H7 (cell line): Measurements from ENCODE around the gene COA7. TPM values are rescaled to one million over a fixed set of nuclear protein-coding genes. Genes with fewer than 3 reads are reported as not detected.

ENCODE experiments used
- DNase-seq: peaks from one replicate; pipeline ENCODE4 v3.0.0; 2012
- H3K27me3 ChIP-seq: 2 replicates; pipeline ENCODE4 v1.6.0; 2011; ENCODE audit warnings: mild to moderate bottlenecking, low read length; ENCODE audit not compliant: control insufficient read depth, insufficient read depth
- H3K36me3 ChIP-seq: replicated peaks from 2 replicates; pipeline ENCODE4 v1.5.1; 2011; ENCODE audit warnings: low read length; ENCODE audit not compliant: control insufficient read depth, insufficient read depth
- H3K4me3 ChIP-seq: 2 replicates; pipeline ENCODE4 v1.5.1; 2011; ENCODE audit warnings: low read depth, mild to moderate bottlenecking, control low read depth, low read length, moderate library complexity; ENCODE audit not compliant: insufficient read depth
- total RNA-seq: library from RNA; depleted of rRNA; stranded (reverse); fragments of >200 nt; shearing (Covaris generic); gene quantifications from 2 replicates; pipeline ENCODE4 v1.2.3, GENCODE V29; 2014

The COA7 gene
- total RNA-seq, 1 experiment from 2014 or later = 30.0 TPM

DNA sequence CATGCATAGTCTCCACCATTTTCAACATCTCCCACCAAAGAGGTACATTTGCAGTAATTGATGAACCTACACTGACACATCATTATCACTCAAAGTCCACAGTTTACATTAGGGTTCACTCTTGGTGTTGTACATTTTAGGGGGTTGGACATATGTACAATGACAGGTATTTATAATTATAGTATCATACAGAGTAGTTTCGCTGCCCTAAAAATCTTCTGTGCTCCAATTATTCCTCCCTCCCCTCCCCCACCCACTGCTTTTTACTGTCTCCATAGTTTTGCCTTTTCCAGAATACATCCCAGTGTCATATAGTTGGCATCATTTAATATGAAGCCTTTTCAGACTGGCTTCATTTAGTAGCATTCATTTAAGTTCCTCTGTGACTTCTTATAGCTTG is 13.6 kb downstream of the COA7 start:
- no peak overlapping the region for H3K4me3 ChIP-seq
- H3K27me3 ChIP-seq = no peaks in the 10 kb centered on the region
- peaks cover 8% of the 10 kb centered on the region for H3K36me3 ChIP-seq
- DNase-seq = no peak

- DNase-seq = no peak
- no peaks in the 10 kb centered on the region for H3K27me3 ChIP-seq
- peaks cover 8% of the 10 kb centered on the region for H3K36me3 ChIP-seq
- no peak overlapping the region for H3K4me3 ChIP-seq
These were observed 14.7 kb downstream of the COA7 start for GRCh38 chr1:52683367-52683940.

DNA sequence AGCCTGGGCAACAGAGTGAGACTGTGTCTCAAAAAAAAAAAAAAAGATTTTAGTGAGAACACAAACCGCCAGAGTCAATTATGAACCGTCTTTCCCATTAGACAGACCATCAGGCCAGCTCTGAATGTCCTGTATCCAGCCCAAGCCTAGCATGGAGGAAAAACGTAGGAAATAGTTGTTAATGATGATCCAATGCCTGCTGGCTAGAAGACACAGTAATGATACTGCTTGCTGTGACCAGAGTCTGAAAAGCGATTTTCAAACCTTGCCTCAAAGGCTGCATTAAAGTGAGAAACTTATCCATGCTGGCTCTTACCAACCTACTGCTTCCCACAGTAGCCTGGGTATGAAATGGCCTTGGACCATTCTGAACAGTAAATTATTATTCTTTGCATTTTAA is 17.0 kb downstream of the COA7 start:
- no peak overlapping the region for H3K4me3 ChIP-seq
- no peak for DNase-seq
- H3K36me3 ChIP-seq = no peaks in the 10 kb centered on the region
- no peaks in the 10 kb centered on the region for H3K27me3 ChIP-seq

DNA sequence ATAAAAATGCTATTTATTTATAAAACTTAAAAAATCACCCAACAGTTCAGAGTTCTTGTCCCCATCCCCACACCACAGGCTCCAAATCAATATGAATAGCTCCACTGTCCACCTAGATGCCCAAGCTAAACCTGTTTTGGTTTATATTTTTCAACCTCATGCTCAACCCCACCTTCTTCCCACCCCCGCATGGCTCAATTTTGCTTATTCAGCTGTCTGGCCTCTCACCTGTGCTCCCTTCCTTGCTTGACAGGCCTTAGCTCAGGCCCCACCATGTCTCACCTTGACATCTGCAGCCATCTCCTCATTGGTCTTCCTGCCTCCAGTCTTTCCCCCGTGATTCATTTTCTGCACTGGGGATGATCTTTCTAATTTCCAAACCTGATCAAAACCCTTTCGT is 17.8 kb downstream of the COA7 start:
- H3K27me3 ChIP-seq = no peaks in the 10 kb centered on the region
- no peaks in the 10 kb centered on the region for H3K36me3 ChIP-seq
- no peak for DNase-seq
- H3K4me3 ChIP-seq = no peak overlapping the region

- Histone ChIP-seq H3K36me3 (no peaks in the 10 kb centered on the region), H3K27me3 (no peaks in the 10 kb centered on the region), H3K4me3 (no peak overlapping the region)
- no peak for DNase-seq
These were observed 18.6 kb downstream of the COA7 start for GRCh38 chr1:52679498-52679897.

- H3K36me3 ChIP-seq = no peaks in the 10 kb centered on the region
- DNase-seq = no peak
- H3K27me3 ChIP-seq = no peaks in the 10 kb centered on the region
- H3K4me3 ChIP-seq = no peak overlapping the region
These were observed 19.1 kb downstream of the COA7 start for GRCh38 chr1:52679048-52679447.

DNA sequence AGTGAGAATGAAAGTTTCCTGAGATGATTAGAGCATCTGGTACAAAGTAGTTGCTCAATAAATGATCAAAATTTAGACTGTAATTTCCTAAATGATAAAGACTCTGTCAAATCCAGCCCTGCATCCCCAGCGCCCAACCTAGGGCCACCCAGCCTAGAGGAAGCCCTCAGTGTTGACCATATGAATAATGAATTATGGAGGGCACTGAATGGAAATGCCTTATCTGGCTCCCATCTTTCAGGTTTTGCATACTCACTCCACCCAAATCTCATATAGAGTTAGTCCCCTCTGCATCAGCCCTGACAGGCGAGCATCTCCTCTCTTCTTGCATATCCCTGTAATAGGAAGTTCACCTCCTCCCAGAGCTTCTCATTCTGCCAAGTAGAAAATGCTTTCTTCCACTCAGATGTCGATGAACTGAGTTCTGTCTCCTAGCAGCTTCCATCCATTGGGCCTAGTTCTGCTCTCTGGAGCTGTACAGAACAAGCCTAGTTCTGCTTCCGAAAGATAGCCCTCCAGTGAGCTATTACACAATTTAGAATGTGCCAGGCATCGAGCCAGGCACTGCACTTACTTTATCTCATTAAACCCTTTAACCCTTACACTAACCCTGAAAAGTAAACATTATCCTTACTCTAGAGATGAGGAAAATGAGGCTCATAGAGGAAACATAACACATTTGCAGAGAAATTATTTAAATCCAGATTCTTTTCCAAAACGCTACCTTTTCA is 20.9 kb downstream of the COA7 start:
- no peak for DNase-seq
- H3K4me3 ChIP-seq = no peak overlapping the region
- H3K36me3 ChIP-seq = no peaks in the 10 kb centered on the region
- no peaks in the 10 kb centered on the region for H3K27me3 ChIP-seq

GRCh38 chr1:52676249-52676903 is 21.8 kb downstream of the COA7 start:
- Histone ChIP-seq H3K27me3 (no peaks in the 10 kb centered on the region), H3K36me3 (no peaks in the 10 kb centered on the region), H3K4me3 (no peak overlapping the region)
- no peak for DNase-seq

DNA sequence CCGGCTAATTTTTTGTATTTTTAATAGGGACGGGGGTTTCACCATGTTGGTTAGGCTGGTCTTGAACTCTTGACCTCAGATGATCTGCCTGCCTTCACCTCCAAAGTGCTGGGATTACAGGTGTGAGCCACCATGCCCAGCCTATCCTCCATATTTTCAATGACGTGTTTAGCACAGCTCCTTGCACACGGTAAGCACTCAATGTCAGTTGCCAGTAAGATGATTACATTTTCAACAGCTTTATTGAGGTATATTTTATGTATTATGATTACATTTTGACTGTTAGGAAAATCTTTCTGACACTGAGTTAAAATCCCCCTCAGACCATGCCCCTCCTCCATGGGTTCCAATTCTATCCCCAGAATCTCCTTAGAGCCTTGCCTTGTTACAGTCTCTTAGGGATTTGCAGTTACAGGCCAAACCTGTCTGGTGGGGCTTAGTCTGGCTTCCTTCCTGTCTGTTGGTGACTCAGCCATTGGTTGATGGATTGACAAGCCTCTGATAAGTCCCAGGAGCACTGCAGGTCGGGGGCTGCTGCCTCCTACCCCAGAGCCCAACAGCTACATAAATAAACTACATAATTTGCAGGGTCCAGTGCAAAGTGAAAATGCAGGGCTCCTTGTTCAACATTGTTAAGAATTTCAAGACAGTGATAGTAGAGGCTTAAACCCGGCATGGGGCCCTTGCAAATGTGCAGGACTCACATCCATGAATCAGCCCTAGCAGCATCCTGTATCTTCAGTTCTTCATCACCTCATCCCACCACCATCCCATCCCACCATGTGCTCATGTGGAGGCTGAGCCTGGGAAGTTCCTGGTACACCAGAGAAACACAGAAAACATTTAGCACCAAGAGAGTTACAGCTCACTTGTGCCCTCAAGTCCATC is 23.4 kb downstream of the COA7 start:
- Histone ChIP-seq H3K4me3 (no peak overlapping the region), H3K27me3 (no peaks in the 10 kb centered on the region), H3K36me3 (no peaks in the 10 kb centered on the region)
- DNase-seq = no peak

- H3K36me3 ChIP-seq = no peaks in the 10 kb centered on the region
- no peaks in the 10 kb centered on the region for H3K27me3 ChIP-seq
- no peak for DNase-seq
- no peak overlapping the region for H3K4me3 ChIP-seq
These were observed 24.6 kb downstream of the COA7 start for GRCh38 chr1:52673513-52673912.

- H3K36me3 ChIP-seq = no peaks in the 10 kb centered on the region
- no peaks in the 10 kb centered on the region for H3K27me3 ChIP-seq
- no peak overlapping the region for H3K4me3 ChIP-seq
- DNase-seq = no peak
These were observed 25.2 kb downstream of the COA7 start for GRCh38 chr1:52672946-52673345.

GRCh38 chr1:52670604-52671003 is 27.5 kb downstream of the COA7 start:
- DNase-seq = no peak
- Histone ChIP-seq H3K27me3 (no peaks in the 10 kb centered on the region), H3K4me3 (no peak overlapping the region), H3K36me3 (no peaks in the 10 kb centered on the region)

- H3K36me3 ChIP-seq = no peaks in the 10 kb centered on the region
- no peaks in the 10 kb centered on the region for H3K27me3 ChIP-seq
- no peak for DNase-seq
- H3K4me3 ChIP-seq = no peak overlapping the region
These were observed 28.5 kb downstream of the COA7 start for GRCh38 chr1:52669696-52670095.

GRCh38 chr1:52668711-52669110 is 29.4 kb downstream of the COA7 start:
- DNase-seq = no peak
- no peaks in the 10 kb centered on the region for H3K27me3 ChIP-seq
- no peak overlapping the region for H3K4me3 ChIP-seq
- no peaks in the 10 kb centered on the region for H3K36me3 ChIP-seq
